Loucy (cell line): Measurements from ENCODE around the gene NSD1.

Experiments
- H2AFZ ChIP-seq: fragments of 200-600 bp; sonication (generic); 2 replicates; pipeline ENCODE4 v1.6.0; 2016; ENCODE audit warnings: antibody characterized with exemption, mild to moderate bottlenecking, low read length, moderate library complexity
- H3F3A ChIP-seq: fragments of 200-600 bp; 2 replicates; pipeline ENCODE4 v1.6.0; 2016; ENCODE audit warnings: antibody characterized with exemption, low read depth, mild to moderate bottlenecking
- H3K27me3 ChIP-seq: fragments of 200-600 bp; sonication (generic); 2 replicates; pipeline ENCODE4 v1.6.1; 2014; ENCODE audit warnings: low read length, mild to moderate bottlenecking; ENCODE audit not compliant: insufficient read depth, poor library complexity, severe bottlenecking
- H3K36me3 ChIP-seq: fragments of 200-600 bp; sonication (generic); 2 replicates; pipeline ENCODE4 v1.6.1; 2016; ENCODE audit warnings: low read length; ENCODE audit not compliant: insufficient read depth
- H3K4me1 ChIP-seq: fragments of 200-600 bp; sonication (generic); 2 replicates; pipeline ENCODE4 v1.5.1; 2014; ENCODE audit warnings: low read length, mild to moderate bottlenecking; ENCODE audit not compliant: insufficient read depth, poor library complexity, severe bottlenecking
- H3K4me2 ChIP-seq: fragments of 200-600 bp; sonication (generic); 2 replicates; pipeline ENCODE4 v1.6.0; 2014; ENCODE audit warnings: antibody characterized with exemption, low read length, low read depth, mild to moderate bottlenecking; ENCODE audit not compliant: poor library complexity, severe bottlenecking
- H3K4me3 ChIP-seq: fragments of 200-600 bp; sonication (generic); 2 replicates; pipeline ENCODE4 v1.5.1; 2014; ENCODE audit warnings: low read length, mild to moderate bottlenecking, mixed read lengths; ENCODE audit not compliant: poor library complexity, severe bottlenecking
- H3K79me2 ChIP-seq: fragments of 200-600 bp; sonication (generic); 2 replicates; pipeline ENCODE4 v1.6.1; 2014; ENCODE audit warnings: low read length; ENCODE audit not compliant: insufficient read depth
- H3K9ac ChIP-seq: fragments of 200-600 bp; sonication (generic); 2 replicates; pipeline ENCODE4 v1.6.0; 2014; ENCODE audit warnings: mild to moderate bottlenecking, low read depth, low read length, moderate library complexity; ENCODE audit not compliant: poor library complexity, severe bottlenecking
- H3K9me2 ChIP-seq: fragments of 200-600 bp; sonication (generic); replicated peaks from 2 replicates; pipeline ENCODE4 v1.6.1; 2016; ENCODE audit warnings: low read depth, low read length, mixed read lengths
- H3K9me3 ChIP-seq: fragments of 200-600 bp; sonication (generic); 2 replicates; pipeline ENCODE4 v1.6.1; 2014; ENCODE audit warnings: mild to moderate bottlenecking, antibody characterized with exemption, low read length, low read depth; ENCODE audit not compliant: insufficient read depth
- H4K20me1 ChIP-seq: fragments of 200-600 bp; sonication (generic); 2 replicates; pipeline ENCODE4 v1.6.0; 2014; ENCODE audit warnings: antibody characterized with exemption, low read length, mild to moderate bottlenecking; ENCODE audit not compliant: insufficient read depth, poor library complexity, severe bottlenecking
- EZH2phosphoT487 ChIP-seq: fragments of 200-600 bp; IDR thresholded peaks from 2 replicates; pipeline ENCODE4 v1.6.1; 2018; ENCODE audit warnings: antibody characterized with exemption, mild to moderate bottlenecking, moderate library complexity, borderline replicate concordance
- TF ChIP-seq, protein P1 (sequence below): fragments of 200-600 bp; sonication (generic); conservative IDR thresholded peaks from 2 replicates; pipeline ENCODE4 v1.5.1; 2014; ENCODE audit warnings: mild to moderate bottlenecking, antibody characterized with exemption, low read length

The NSD1 gene

GRCh38 chr5:177089127-177089526 lies 44.4 kb upstream of the NSD1 start:
- H4K20me1 ChIP-seq: no peaks in the 10 kb centered on the region
- H2AFZ ChIP-seq: no peak overlapping the region
- no peak for TF ChIP-seq EZH2phosphoT487
- TF ChIP-seq, protein P1, sequence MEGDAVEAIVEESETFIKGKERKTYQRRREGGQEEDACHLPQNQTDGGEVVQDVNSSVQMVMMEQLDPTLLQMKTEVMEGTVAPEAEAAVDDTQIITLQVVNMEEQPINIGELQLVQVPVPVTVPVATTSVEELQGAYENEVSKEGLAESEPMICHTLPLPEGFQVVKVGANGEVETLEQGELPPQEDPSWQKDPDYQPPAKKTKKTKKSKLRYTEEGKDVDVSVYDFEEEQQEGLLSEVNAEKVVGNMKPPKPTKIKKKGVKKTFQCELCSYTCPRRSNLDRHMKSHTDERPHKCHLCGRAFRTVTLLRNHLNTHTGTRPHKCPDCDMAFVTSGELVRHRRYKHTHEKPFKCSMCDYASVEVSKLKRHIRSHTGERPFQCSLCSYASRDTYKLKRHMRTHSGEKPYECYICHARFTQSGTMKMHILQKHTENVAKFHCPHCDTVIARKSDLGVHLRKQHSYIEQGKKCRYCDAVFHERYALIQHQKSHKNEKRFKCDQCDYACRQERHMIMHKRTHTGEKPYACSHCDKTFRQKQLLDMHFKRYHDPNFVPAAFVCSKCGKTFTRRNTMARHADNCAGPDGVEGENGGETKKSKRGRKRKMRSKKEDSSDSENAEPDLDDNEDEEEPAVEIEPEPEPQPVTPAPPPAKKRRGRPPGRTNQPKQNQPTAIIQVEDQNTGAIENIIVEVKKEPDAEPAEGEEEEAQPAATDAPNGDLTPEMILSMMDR: no peak
- H3K9me3 ChIP-seq: no peaks in the 10 kb centered on the region
- no peaks in the 10 kb centered on the region for H3K27me3 ChIP-seq
- no peaks in the 10 kb centered on the region for H3K9me2 ChIP-seq
- no peak overlapping the region for H3K4me3 ChIP-seq
- H3F3A ChIP-seq: no peaks in the 10 kb centered on the region
- H3K4me1 ChIP-seq: peaks cover 3% of the 10 kb centered on the region
- no peaks in the 10 kb centered on the region for H3K79me2 ChIP-seq
- H3K9ac ChIP-seq: no peak overlapping the region
- no peak overlapping the region for H3K4me2 ChIP-seq
- H3K36me3 ChIP-seq: no peaks in the 10 kb centered on the region

DNA sequence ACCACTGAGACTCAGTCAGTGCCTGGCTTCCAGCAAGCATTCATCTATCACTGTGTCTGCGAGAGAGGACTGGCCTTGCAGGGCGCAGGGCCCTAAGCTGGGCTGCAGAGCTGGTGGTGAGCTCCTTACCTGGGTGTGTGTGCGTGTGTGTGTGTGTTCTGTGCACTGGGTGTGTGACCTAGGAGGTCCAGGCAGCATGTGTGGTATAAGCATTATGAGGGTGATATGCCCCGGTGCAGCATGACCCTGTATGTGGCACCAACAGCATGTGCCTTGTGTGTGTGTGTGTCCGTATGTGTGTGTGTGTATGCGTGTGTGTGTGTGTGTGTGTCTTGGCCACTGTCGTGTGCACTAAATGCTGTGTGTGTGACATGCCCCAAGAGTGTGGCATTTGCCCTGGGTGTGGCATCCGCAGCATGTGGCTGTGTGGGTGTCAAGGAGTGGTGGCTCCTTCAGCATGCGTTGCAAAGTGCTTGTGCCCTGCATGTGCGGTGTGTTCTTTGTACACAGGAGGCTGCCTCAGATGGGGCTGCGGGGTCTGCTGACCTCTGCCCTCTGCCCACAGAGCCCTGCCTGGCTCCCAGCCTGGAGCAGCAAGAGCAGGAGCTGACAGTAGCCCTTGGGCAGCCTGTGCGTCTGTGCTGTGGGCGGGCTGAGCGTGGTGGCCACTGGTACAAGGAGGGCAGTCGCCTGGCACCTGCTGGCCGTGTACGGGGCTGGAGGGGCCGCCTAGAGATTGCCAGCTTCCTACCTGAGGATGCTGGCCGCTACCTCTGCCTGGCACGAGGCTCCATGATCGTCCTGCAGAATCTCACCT lies 43.5 kb upstream of the NSD1 start:
- Histone ChIP-seq H3F3A (no peaks in the 10 kb centered on the region), H3K9ac (no peak overlapping the region), H3K4me1 (peaks cover 3% of the 10 kb centered on the region), H3K4me2 (no peak overlapping the region), H2AFZ (no peak overlapping the region), H3K9me2 (no peaks in the 10 kb centered on the region), H3K27me3 (no peaks in the 10 kb centered on the region), H3K9me3 (no peaks in the 10 kb centered on the region), H3K4me3 (no peak overlapping the region), H4K20me1 (no peaks in the 10 kb centered on the region), H3K79me2 (no peaks in the 10 kb centered on the region), H3K36me3 (no peaks in the 10 kb centered on the region)
- no peak for TF ChIP-seq EZH2phosphoT487
- TF ChIP-seq, protein P1: no peak

DNA sequence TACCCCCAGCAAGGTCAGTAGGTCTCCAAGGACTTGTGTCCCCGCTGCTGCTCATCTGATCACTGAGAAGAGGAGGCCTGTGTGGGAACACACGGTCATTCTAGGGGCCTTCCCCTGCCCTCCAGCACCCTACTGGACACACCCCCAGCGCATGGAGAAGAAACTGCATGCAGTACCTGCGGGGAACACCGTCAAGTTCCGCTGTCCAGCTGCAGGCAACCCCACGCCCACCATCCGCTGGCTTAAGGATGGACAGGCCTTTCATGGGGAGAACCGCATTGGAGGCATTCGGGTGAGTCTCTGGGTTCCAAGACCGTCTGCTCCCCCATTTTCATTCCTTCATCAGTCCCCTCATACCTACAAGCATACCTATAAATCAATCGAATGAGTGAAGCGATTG lies 42.8 kb upstream of the NSD1 start:
- Histone ChIP-seq H3K9ac (no peak overlapping the region), H4K20me1 (no peaks in the 10 kb centered on the region), H3K36me3 (no peaks in the 10 kb centered on the region), H3K9me2 (no peaks in the 10 kb centered on the region), H3F3A (no peaks in the 10 kb centered on the region), H3K79me2 (no peaks in the 10 kb centered on the region), H3K4me3 (no peak overlapping the region), H3K27me3 (no peaks in the 10 kb centered on the region), H3K9me3 (no peaks in the 10 kb centered on the region), H3K4me1 (peaks cover 3% of the 10 kb centered on the region), H2AFZ (no peak overlapping the region), H3K4me2 (no peak overlapping the region)
- TF ChIP-seq EZH2phosphoT487: no peak
- TF ChIP-seq, protein P1: no peak
